ENCODE data around the gene KCTD15. TPM values are rescaled to one million over a fixed set of nuclear protein-coding genes. Genes with fewer than 3 reads are reported as not detected.
A peak's percentile ranks its signal among the peaks of the same experiment; 100 is the strongest.

The KCTD15 gene
- total and polyA plus RNA-seq, 2 of the 4 experiments (the other 2 are of a cell fraction), result 16.3 to 19.6 TPM

GRCh38 chr19:33777753-33778088, 18.9 kb upstream of the KCTD15 start:
- Histone ChIP-seq H3K9me1 (ENCODE audit: insufficient read depth, low read length) (0 out of 2 replicates have a peak, but pooled peaks cover 4% of the 10 kb centered on the region), H3K36me3 (ENCODE audit: control insufficient read depth, insufficient read depth, low read length) (no peaks in the 10 kb centered on the region), H2AFZ (replicated peaks; ENCODE audit: low read length, poor library complexity) (peak overlapping the region; percentile 87), H3K9ac (ENCODE audit: low read depth, low read length) (no peak overlapping the region), H4K8ac (ENCODE audit: low read depth in 2 of 2, low read length in 2 of 2) (no peak overlapping the region), H4K5ac (ENCODE audit: low read depth, low read length) (no peak overlapping the region), H3K4ac (ENCODE audit: low read depth, low read length) (no peak overlapping the region), H3K18ac (ENCODE audit: low read depth, low read length) (no peak overlapping the region), H3K56ac (ENCODE audit: extremely low read depth, insufficient read depth, low read length) (no peak overlapping the region), H2BK20ac (ENCODE audit: low read depth, low read length) (no peak overlapping the region), H2BK120ac (ENCODE audit: low read depth, low read length) (no peak overlapping the region), H3K27me3 (ENCODE audit: control insufficient read depth, insufficient read depth, low read length) (peaks cover 16% of the 10 kb centered on the region; the same call in 1 of the 2 replicates), H2BK5ac (ENCODE audit: low read depth, low read length, poor library complexity, severe bottlenecking) (no peak overlapping the region), H3K23ac (ENCODE audit: low read depth, low read length) (no peak overlapping the region), H4K91ac (ENCODE audit: insufficient read depth, low read depth, low read length) (no peak overlapping the region), H2BK15ac (ENCODE audit: low read depth, low read length) (no peak overlapping the region), H2AK9ac (replicated peaks; ENCODE audit: low read depth, low read length, poor library complexity) (no peak overlapping the region), H4K20me1 (ENCODE audit: insufficient read depth, low read length) (no peaks in the 10 kb centered on the region), H3K4me3 (ENCODE audit: insufficient read depth, low read depth, low read length) (no peak overlapping the region), H2AK5ac (ENCODE audit: low read depth, low read length) (no peak overlapping the region), H3K79me1 (ENCODE audit: low read depth in 1 of 2, low read length in 2 of 2) (no peaks in the 10 kb centered on the region), H3K14ac (replicated peaks; ENCODE audit: low read depth, low read length) (no peak overlapping the region), H3K4me1 (ENCODE audit: control insufficient read depth, insufficient read depth, low read length) (no peaks in the 10 kb centered on the region), H3K27ac (ENCODE audit: insufficient read depth, low read length) (no peak overlapping the region), H3K4me2 (ENCODE audit: low read depth, low read length) (no peak overlapping the region), H3K9me3 (ENCODE audit: control insufficient read depth, insufficient read depth, low read length) (no peaks in the 10 kb centered on the region)
- WGBS, 2 experiments (ENCODE audit: extremely low coverage in 2 of 2, insufficient read length in 1 of 2), result 59% methylated on average over 6 of the region's 17 CpGs; no CpG with 5 or more reads in 1 of the 2 experiments
- in situ Hi-C loops (cut with MboI; ENCODE audit: low sequenced_read_pairs) (loop anchor here (5.0 to 25.0 kb wide), 2 partner anchors 320 to 560 kb away; no protein-coding TSS in a partner anchor), dilution Hi-C loops (cut with HindIII; ENCODE audit: low sequenced_read_pairs, unreplicated experiment) (no loop called here), intact Hi-C loops (cut with micrococcal nuclease) (loop anchor here (1.0 to 10.0 kb wide), 4 partner anchors 221 to 653 kb away; no protein-coding TSS in a partner anchor)
- ChIA-PET CTCF (interaction anchor here (0.5 to 3.2 kb wide), 46 partner anchors 8 to 713 kb away, joined by 3 to 36 read pairs (median 4); partner anchors contain the start of gene KCTD15), POLR2A (ENCODE audit: unreplicated experiment) (no interaction called here)
- DNase-seq (no peak), ATAC-seq (ENCODE audit: low read depth) (no peak)
- no TSS peak for BruUV-seq (replicated peaks)
- no peak for TF ChIP-seq SMC3 (IDR thresholded peaks at IDR 0.05; ENCODE audit: low read depth, low read length)
- TF ChIP-seq ELK1 (IDR thresholded peaks at IDR 0.05; ENCODE audit: borderline replicate concordance, low read depth, low read length), result no peak
- TF ChIP-seq CHD1 (IDR thresholded peaks at IDR 0.05; ENCODE audit: low read depth, low read length), result no peak
- no peak for TF ChIP-seq RFX5 (IDR thresholded peaks at IDR 0.05; ENCODE audit: low read depth, low read length)
- no peak for TF ChIP-seq BHLHE40 (IDR thresholded peaks at IDR 0.05; ENCODE audit: low read depth, low read length)
- TF ChIP-seq USF2 (IDR thresholded peaks at IDR 0.05; ENCODE audit: low read depth, low read length), result no peak
- no peak for TF ChIP-seq MAZ (IDR thresholded peaks at IDR 0.05; ENCODE audit: borderline replicate concordance, low read depth, low read length)
- no peak for TF ChIP-seq POLR2A (IDR thresholded peaks at IDR 0.05; ENCODE audit: low read depth, low read length)
- no peak for TF ChIP-seq FOS (IDR thresholded peaks at IDR 0.05; ENCODE audit: low read depth, low read length)
- no peak for TF ChIP-seq NFE2L2 (IDR thresholded peaks at IDR 0.05; ENCODE audit: low read depth, low read length)
- TF ChIP-seq MAFK (IDR thresholded peaks at IDR 0.05; ENCODE audit: low read depth, low read length), result no peak
- no peak for TF ChIP-seq CTCF (conservative IDR thresholded peaks at IDR 0.05; ENCODE audit: low read depth, low read length)
- TF ChIP-seq RAD21 (IDR thresholded peaks at IDR 0.05; ENCODE audit: low read length), result no peak
- no peak for TF ChIP-seq MXI1 (IDR thresholded peaks at IDR 0.05; ENCODE audit: borderline replicate concordance, low read depth, low read length)
- no peak for TF ChIP-seq RCOR1 (IDR thresholded peaks at IDR 0.05; ENCODE audit: insufficient replicate concordance, low read length)
- TF ChIP-seq CEBPB (IDR thresholded peaks at IDR 0.05; ENCODE audit: low read depth, low read length), result no peak

Measured in IMR-90 (cell line).